Prostate gland (tissue), 2 donors: ENCODE measurements around the gene RELT. TPM values are rescaled to one million over a fixed set of nuclear protein-coding genes. Genes with fewer than 3 reads are reported as not detected.
"Not testable (repeated sequence)": the region's sequence is repeated elsewhere in the genome, so short reads cannot be mapped to it uniquely, and the experiment has no call there.

Source experiments
- DNase-seq: peaks from one replicate; pipeline ENCODE4 v3.0.0-alpha.2; 2019; ENCODE audit warnings: low spot score
- H3K27ac ChIP-seq, 2 donors: fragments of 200-600 bp; sonication (generic); 2 replicates each; pipeline ENCODE4 v1.5.1; 2017 to 2019
- H3K27me3 ChIP-seq: fragments of 200-600 bp; sonication (generic); replicated peaks from 2 replicates; pipeline ENCODE4 v1.5.1; 2019; ENCODE audit not compliant: insufficient read depth
- H3K36me3 ChIP-seq, 2 donors: fragments of 200-600 bp; sonication (generic); 1 replicate in 1 of 2; 2 replicates in 1 of 2; pipeline versions ENCODE4 v1.5.1 to v1.8.1; 2017 to 2019
- H3K4me1 ChIP-seq: fragments of 200-600 bp; sonication (generic); replicated peaks from 2 replicates; pipeline ENCODE4 v1.5.1; 2019
- H3K4me3 ChIP-seq, 2 donors: fragments of 200-600 bp; sonication (generic); 2 replicates each; pipeline ENCODE4 v1.5.1; 2017 to 2019
- H3K9me3 ChIP-seq: fragments of 200-600 bp; sonication (generic); 2 replicates; pipeline ENCODE4 v1.5.1; 2017
- POLR2A ChIP-seq: fragments of 450-650 bp; IDR thresholded peaks from one replicate; pipeline ENCODE4 v1.6.1; 2016; ENCODE audit warnings: antibody characterized with exemption, mild to moderate bottlenecking
- POLR2AphosphoS5 ChIP-seq: sonication (generic); formaldehyde crosslinking; IDR thresholded peaks from one replicate; pipeline ENCODE4 v1.6.1; 2017; ENCODE audit warnings: antibody characterized with exemption
- WGBS: methylation state at CpG from one replicate; pipeline ENCODE4 v1.1.5; 2018; 5-methylcytosine and 5-hydroxymethylcytosine counted together
- intact Hi-C: fragments of 100-400 bp; cut with DNase I; formaldehyde crosslinking; loops from one replicate; pipeline ENCODE4 v1.14.2; 2022
- total RNA-seq, 2 donors: library from RNA; depleted of rRNA; stranded (reverse); fragments of >200 nt; gene quantifications; one replicate each; pipeline ENCODE4 v1.1.0, GENCODE V29; 2016
- TF ChIP-seq, protein P1 (sequence below), 4 experiments: fragments of 200-600 bp in 2 of 4; fragments of 450-650 bp in 2 of 4; sonication (generic) in 2 of 4; IDR thresholded peaks; 1 replicate in 3 of 4; 2 replicates in 1 of 4; pipeline ENCODE4 v1.5.1; 2016 to 2019; ENCODE audit warnings: antibody characterized with exemption in 4 of 4, mild to moderate bottlenecking in 2 of 4, moderate library complexity in 2 of 4

The RELT gene
- total RNA-seq, 2 donors from 2014 or later, result 0.96 to 10.3 TPM

DNA sequence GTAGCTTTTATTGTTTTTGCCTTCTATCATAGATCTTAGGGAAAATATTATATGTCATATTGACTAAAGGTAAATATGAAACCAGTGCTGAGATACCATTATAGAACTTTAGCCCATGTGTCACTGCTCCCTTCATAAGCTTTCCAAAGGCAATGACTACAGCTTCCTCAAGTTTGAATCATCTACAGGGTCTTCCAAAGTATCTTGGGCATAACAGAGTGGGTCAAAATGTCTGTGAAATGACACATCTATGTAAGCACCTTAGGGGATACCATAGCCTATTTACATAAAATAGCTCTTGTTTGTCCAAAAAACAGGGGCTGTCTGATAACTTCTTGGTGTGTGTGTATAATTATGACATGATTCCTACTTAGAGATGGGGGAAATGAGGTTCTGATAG lies 52.5 kb downstream of the RELT start:
- Histone ChIP-seq H3K4me3 (no peak overlapping the region), H3K4me1 (no peaks in the 10 kb centered on the region), H3K27me3 (no peaks in the 10 kb centered on the region), H3K9me3 (no peaks in the 10 kb centered on the region), H3K27ac (no peak overlapping the region), H3K36me3 (no peaks in the 10 kb centered on the region)
- intact Hi-C loops, result no loop called here
- no peak for DNase-seq
- TF ChIP-seq POLR2AphosphoS5, result no peak
- TF ChIP-seq, protein P1, sequence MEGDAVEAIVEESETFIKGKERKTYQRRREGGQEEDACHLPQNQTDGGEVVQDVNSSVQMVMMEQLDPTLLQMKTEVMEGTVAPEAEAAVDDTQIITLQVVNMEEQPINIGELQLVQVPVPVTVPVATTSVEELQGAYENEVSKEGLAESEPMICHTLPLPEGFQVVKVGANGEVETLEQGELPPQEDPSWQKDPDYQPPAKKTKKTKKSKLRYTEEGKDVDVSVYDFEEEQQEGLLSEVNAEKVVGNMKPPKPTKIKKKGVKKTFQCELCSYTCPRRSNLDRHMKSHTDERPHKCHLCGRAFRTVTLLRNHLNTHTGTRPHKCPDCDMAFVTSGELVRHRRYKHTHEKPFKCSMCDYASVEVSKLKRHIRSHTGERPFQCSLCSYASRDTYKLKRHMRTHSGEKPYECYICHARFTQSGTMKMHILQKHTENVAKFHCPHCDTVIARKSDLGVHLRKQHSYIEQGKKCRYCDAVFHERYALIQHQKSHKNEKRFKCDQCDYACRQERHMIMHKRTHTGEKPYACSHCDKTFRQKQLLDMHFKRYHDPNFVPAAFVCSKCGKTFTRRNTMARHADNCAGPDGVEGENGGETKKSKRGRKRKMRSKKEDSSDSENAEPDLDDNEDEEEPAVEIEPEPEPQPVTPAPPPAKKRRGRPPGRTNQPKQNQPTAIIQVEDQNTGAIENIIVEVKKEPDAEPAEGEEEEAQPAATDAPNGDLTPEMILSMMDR (IDR thresholded peaks at IDR 0.05), result no peak

DNA sequence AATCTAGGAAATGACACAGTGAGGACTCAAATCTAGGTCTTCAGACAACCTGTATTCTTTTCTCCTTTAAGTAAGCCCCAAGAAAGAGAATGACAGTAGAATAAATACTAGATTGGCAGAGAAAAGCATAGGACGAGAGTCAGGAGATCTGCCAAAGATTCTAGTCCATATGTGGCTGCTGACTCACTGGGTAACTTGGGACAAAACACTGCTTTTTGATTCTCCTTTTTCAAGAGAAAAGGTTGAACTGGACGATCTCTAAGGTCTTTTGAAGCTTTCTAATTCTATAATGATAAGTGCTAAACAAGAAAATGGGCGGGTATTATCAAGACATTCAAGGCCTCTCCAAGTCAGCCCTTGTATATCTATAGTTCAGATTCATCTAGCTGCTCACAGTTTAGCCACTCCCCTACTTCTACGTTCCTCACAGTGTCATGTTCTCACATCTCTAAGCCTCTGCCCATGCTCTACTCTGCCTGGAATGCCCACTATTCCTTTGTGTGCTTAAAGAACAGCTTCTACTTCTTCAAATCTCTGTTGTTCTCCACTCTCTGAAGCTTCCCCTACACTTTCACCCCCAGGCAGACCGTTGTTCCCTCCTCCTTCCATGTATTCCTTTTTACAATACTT lies 53.0 kb downstream of the RELT start:
- no peaks in the 10 kb centered on the region for H3K9me3 ChIP-seq
- intact Hi-C loops, result no loop called here
- no peak overlapping the region for H3K27ac ChIP-seq
- no peaks in the 10 kb centered on the region for H3K4me1 ChIP-seq
- H3K4me3 ChIP-seq, result no peak overlapping the region
- no peaks in the 10 kb centered on the region for H3K36me3 ChIP-seq
- H3K27me3 ChIP-seq, result no peaks in the 10 kb centered on the region
- no peak for DNase-seq
- TF ChIP-seq POLR2A, result no peak
- no peak for TF ChIP-seq POLR2AphosphoS5
- TF ChIP-seq, protein P1 (IDR thresholded peaks at IDR 0.05), result no peak
- 70% methylated on average over 5 of the region's 5 CpGs for WGBS

DNA sequence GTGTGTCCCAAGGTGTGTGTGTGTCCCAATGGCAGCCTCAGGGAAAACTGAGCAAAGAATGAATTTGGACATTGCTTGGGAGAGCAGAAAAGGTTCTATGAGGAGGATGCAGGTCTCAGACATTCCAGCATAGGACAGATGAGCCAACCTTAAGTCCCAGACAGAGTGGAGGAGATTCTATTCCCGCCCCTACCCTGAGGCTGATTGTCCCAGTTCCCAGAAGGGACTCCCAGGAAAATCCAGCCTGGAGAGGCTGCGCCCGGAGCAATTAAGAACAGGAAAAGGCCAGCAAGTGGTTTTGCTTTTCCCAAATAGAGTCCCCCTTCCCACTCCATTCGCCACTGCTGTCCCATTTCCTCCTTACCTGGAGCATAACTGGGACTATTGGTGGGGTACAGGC lies 54.1 kb downstream of the RELT start:
- 94% methylated on average over 4 of the region's 4 CpGs for WGBS
- Histone ChIP-seq H3K27ac (no peak overlapping the region), H3K4me1 (no peaks in the 10 kb centered on the region), H3K27me3 (no peaks in the 10 kb centered on the region), H3K4me3 (no peak overlapping the region), H3K9me3 (no peaks in the 10 kb centered on the region), H3K36me3 (no peaks in the 10 kb centered on the region)
- no peak for DNase-seq
- intact Hi-C loops, result no loop called here
- TF ChIP-seq POLR2AphosphoS5, result no peak
- no peak for TF ChIP-seq POLR2A
- TF ChIP-seq, protein P1 (IDR thresholded peaks at IDR 0.05), result no peak

DNA sequence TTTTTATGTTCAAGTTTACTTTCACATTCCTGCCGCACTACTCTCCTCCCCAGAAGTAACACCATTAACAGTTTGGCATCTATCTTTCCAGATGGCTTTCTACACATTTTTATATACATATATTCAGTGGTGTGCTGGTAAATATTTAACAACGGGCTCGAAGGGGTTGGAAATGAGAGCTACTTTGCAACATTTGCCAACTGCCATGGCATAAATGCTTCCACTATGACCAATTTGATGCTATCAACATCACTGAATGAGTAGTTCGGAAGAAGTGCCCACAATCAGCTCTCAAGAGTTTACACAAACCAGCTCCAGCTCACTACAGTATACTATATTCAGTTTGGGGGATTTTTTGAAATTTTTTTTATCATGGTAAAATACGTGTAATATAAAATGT lies 55.2 kb downstream of the RELT start:
- H3K9me3 ChIP-seq, result no peaks in the 10 kb centered on the region
- DNase-seq, result no peak
- no peaks in the 10 kb centered on the region for H3K36me3 ChIP-seq
- H3K4me1 ChIP-seq, result no peaks in the 10 kb centered on the region
- H3K27ac ChIP-seq, result no peak overlapping the region
- no peak overlapping the region for H3K4me3 ChIP-seq
- no peaks in the 10 kb centered on the region for H3K27me3 ChIP-seq
- intact Hi-C loops, result no loop called here
- TF ChIP-seq, protein P1 (IDR thresholded peaks at IDR 0.05), result no peak
- TF ChIP-seq POLR2AphosphoS5 (no peak), POLR2A (no peak)
- WGBS, result 55% methylated on average over 5 of the region's 5 CpGs

DNA sequence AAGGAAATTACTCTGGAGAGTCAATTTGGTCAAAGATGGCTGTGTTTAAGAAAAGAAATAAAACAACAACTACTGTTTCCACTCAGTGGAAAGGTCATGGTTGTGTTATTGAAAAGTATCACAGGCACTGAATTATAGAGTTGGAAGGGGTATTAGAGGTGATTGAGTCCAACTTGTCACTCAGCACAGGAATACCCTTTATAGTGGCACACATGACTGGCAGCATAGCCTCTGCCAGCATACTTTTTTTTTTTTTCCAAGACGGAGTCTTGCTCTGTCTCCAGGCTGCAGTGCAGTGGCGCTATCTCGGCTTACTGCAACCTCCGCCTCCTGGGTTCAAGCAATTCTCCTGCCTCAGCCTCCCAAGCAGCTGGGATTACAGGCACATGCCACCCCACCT lies 60.7 kb downstream of the RELT start:
- H3K36me3 ChIP-seq, H3K4me3 ChIP-seq, H3K27ac ChIP-seq, intact Hi-C loops, H3K27me3 ChIP-seq, DNase-seq, H3K4me1 ChIP-seq, H3K9me3 ChIP-seq: not testable (repeated sequence)
- 94% methylated on average over 4 of the region's 4 CpGs for WGBS
